Superior temporal gyrus (tissue), 1 donor: ENCODE measurements around the gene SYT15.
A peak's percentile ranks its signal among the peaks of the same experiment; 100 is the strongest.
"Not testable (repeated sequence)": the region's sequence is repeated elsewhere in the genome, so short reads cannot be mapped to it uniquely, and the experiment has no call there.

ENCODE experiments used
- DNase-seq: peaks from one replicate; pipeline ENCODE4 v3.0.0-alpha.2; 2016; ENCODE audit errors: extremely low spot score

Gene SYT15

GRCh38 chr10:46556515-46557318 lies 22.2 kb upstream of the SYT15 start, which contains the start of gene GPRIN2:
GPRIN2 (minus strand) TSS chr10:46556658; CDS start chr10:46550736, 5,922 bp downstream.
- no peak for DNase-seq

DNA sequence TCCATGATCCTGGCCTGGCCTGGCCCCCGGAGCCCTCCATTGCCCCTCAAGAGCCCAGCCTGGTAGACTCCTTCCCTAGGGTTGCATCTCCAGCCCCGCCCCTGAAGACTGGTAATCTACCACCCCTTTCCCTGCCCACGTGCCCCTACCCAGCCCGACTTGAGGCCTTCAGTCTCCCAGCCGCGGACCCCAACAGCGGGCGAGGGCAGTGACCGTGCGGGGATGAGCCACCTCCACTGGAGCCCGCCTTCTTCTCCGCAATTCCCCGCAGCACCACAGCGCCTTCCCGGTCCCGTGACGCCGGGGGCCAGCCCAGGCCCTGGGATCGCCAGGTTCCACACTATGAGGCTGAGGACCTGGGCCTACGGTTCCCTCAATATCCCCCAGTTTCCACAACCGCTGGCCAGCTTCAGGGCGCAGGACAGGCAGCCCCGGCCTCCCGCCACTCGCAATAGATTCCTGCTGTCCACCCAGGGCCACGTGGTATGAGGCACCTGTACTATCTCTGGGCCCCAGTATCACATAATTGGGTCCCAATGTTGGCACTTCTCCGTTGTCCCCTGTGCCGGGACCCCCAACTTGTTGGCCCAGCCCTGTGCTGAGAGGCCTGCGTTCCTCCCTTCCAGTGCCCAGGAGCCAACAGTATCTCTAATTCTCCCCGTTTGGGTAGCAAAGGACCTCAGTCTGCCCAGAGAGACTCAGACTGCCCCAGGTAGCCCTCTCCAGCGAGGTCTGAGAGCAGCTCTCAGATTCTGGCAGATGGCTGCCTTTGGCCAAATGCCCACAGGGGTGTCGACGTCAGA lies 21.4 kb upstream of the SYT15 start:
- DNase-seq, result no peak

- no peak for DNase-seq
Observed at GRCh38 chr10:46558122-46558391, 20.9 kb upstream of the SYT15 start.

DNA sequence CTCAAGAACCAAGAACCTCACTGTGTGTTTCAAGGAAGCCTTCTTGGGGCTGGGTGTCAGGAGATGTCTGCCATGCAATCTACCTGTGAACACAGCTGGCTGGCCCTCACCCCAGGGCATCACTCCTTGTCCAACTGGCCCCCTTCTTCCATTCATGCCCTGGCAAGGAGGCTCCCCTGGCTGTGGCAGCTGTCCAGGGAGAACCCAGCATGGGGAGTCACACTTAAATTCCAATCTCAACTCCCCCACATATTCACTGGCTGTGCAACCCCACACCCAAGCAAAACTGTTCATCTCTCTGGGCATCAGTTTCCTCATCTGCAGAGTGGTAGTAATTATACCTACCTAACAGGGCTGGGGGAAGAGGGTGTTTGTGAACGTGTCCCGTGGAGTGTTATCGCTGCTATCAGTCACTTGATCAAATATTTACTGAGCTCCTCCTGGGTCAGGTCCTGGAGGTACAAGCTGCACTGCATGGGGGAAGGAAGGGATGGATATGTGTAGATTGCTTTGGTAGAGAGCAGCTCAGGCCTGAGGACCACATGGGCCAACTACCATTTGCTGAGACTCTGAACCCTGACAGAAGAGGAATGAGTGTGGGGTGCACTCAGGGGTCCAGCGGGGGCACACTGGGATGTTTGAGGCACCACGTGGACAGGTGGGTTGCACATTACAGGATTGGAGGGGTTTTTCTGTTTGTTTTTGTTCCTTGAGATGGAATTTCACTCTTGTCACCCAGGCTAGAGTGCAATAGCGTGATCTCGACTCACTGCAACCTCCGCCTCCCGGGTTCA lies 20.3 kb upstream of the SYT15 start:
- DNase-seq, result no peak

GRCh38 chr10:46559231-46559671 lies 19.7 kb upstream of the SYT15 start:
- DNase-seq, result no peak

- DNase-seq, result no peak
Observed at GRCh38 chr10:46560381-46560780, 18.5 kb upstream of the SYT15 start.

DNA sequence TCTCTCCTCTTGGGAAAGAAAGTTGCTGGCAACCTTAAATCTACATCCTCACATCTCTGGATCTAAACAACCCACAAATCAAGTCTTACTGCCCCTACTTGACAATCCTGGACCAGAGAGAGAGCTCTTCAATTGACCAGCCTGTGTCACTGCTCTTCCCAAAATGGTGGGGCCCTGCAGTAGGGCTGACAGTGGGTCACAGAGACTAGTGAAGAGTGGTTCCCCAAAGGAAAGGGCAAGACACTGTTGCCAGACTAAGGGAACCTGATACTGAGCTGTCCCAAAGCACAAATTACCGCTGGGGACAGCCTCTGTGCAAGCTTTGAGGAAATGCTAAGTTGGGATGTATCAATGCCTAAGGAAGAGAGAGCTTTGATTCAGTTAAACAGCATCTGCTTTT lies 18.0 kb upstream of the SYT15 start:
- no peak for DNase-seq

GRCh38 chr10:46565591-46566332 lies 13.2 kb upstream of the SYT15 start:
- peak; percentile 81 for DNase-seq

DNA sequence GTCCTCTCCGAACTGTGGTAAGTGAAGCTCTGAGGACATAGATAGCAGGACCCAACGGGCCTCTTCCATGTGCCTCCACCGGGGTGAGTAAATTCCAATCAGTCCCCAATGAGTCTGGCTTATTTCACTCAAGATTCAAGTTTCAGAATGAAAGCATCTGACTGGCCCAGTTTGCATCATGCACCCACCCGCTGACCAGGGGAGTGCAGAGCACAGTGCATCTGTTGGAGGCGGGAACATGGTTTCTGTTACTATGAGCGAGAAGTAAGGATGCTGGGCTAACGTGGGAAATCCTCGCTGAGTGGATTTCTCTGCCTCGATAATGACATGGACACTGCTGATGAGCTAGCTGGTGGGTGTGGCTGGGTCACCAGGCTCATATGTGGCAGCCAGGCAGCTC lies 11.8 kb upstream of the SYT15 start:
- DNase-seq, result not testable (repeated sequence)

DNA sequence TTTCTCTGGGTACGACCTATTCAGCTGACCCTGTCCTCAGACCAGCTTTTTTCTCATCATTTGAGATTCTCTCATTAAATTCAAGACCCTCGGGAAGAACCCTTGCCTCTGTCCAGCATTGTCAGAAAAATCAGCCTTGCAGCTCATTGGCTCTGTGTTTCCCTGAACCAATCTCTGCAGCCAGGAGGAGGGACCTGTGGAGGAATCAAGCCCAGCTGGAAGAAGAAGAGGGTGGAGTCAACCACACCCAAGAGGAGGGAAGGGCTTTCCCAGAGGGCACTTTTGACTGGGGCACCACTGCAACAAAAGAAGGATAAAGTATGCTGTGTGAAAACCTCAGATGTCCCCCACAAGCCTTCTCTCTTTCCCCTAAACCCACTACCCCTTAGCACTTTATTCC lies 8.3 kb upstream of the SYT15 start:
- not testable (repeated sequence) for DNase-seq

- DNase-seq, result not testable (repeated sequence)
Observed at GRCh38 chr10:46572765-46573164, 6.2 kb upstream of the SYT15 start.

GRCh38 chr10:46573314-46573713 lies 5.6 kb upstream of the SYT15 start:
- DNase-seq, result not testable (repeated sequence)

DNA sequence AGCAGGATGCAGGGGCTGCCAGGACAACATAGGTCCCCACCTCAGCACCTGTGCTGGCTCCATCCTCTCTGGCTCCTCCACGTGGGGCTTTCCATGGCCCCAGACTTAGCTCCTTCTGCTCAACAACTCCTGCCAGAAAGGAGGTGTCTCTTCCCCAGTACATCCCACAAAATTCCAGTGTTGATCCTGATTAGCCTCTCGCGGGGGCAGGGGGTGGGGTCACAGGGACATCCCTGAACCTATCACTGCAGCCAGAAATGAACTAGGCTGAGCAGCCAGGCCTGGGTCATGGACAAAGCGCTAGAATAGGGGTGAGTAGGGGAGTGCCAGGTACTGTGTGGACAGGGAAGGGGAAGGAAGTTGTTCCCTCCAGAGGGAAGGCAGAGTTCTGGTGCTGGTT lies 5.0 kb upstream of the SYT15 start:
- not testable (repeated sequence) for DNase-seq

- DNase-seq, result not testable (repeated sequence)
Observed at GRCh38 chr10:46577624-46578473, 1.1 kb upstream of the SYT15 start.

DNA sequence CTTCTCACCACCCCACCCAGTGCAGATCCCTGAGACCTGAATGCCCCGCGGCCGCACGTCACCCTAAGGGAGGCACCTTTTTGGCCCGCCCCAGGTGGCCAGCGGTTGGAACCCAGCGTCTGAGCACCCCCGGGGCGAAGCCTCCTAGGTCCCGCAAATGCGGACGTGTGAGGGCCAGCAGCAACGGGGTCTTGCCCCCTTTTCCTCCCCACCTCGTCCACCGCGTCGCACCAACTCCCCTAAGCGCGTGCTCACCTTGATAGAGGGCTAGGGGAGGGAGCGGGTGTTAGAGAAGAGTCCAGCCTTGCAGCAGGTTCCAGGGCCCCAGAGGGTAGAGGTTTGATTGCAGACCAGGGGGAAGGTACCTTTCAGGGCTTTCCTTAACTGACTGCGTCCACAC lies 450 bp downstream of the SYT15 start:
- not testable (repeated sequence) for DNase-seq

DNA sequence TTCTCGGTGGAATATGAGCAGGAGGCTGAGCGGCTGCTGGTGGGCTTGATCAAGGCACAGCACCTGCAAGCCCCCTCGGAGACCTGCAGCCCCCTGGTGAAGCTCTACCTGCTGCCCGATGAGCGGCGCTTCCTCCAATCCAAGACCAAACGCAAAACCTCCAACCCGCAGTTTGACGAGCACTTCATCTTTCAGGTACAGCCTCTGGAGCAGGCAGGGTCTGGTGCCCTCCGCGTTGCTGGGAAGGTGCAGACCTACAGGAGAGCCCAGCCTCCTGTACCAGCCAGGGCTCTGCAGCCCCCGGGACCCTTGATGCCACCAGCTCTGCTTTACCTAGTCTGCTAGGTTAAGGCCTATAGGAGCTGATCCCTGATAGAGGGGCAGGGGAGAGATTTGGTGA lies 3.1 kb downstream of the SYT15 start:
- not testable (repeated sequence) for DNase-seq

GRCh38 chr10:46582568-46582967 lies 3.6 kb downstream of the SYT15 start:
- DNase-seq, result not testable (repeated sequence)

DNA sequence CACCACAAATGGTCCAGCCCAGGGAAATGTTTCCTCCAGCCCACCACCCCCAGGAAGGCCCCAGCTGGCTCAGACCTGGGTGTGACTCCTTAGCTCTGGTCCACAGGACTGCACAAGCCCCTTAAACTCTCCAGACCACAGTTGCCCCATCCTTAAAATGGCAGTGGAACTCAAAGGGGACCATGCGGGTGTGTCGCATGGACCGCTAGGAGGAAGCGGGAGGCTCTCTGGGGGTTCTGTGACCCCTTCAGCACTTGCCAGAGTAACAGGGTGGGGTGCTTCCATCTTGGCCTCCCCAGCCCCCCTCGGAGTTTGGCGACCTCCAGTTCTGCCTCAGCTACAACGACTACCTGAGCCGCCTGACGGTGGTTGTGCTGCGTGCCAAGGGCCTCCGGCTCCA lies 5.3 kb downstream of the SYT15 start:
- DNase-seq, result not testable (repeated sequence)

DNA sequence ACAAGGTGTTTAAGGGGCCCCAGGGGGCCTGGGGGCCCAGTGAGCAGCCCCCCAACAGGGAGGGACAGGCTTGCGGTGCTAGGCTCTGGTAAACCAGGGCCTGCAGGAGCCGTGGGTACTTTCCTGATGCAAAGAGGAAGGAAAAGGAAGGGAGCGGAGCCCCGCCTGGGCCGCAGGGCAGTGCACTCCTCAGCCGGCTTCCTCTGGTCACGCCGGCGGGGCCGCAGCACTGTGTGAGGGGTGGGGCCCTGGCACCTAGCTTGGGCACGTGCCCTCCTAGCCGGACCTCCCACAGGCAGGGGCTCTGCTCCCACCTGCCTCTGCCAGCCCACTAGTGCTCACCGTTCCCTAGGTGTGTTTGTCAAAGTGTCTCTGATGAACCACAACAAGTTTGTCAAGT lies 6.3 kb downstream of the SYT15 start:
- DNase-seq, result not testable (repeated sequence)

DNA sequence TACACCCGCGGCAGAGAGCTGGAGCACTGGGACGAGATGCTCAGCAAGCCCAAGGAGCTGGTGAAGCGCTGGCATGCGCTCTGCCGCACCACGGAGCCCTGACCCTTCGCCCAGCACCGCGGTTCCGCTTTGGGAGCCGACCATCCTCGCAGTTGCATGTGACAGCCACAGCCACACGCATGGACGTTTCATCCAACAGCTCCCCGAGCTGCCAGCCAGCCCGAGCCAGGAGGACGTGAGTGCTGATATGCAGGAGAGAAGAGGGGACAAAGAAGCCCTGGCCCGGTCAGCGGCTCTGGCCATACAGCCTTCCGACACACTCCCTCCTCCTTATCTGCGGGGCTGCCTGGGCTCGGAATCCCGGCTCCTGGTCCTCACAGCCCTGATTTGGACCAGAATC lies 8.6 kb downstream of the SYT15 start:
- not testable (repeated sequence) for DNase-seq
